SIG-M5 (cell line): ENCODE measurements around the gene ALS2.

Experiments
- DNase-seq: peaks from one replicate; lab custom pipeline; 2025; lab: John Stamatoyannopoulos, UW

Gene ALS2

GRCh38 chr2:201754717-201755415, 25.9 kb downstream of the ALS2 start:
- no peak for DNase-seq

- no peak for DNase-seq
These were observed 29.2 kb downstream of the ALS2 start for GRCh38 chr2:201751566-201751965.

GRCh38 chr2:201746551-201746950, 34.2 kb downstream of the ALS2 start:
- no peak for DNase-seq

GRCh38 chr2:201735486-201735885, 45.2 kb downstream of the ALS2 start:
- no peak for DNase-seq

GRCh38 chr2:201734111-201734510, 46.6 kb downstream of the ALS2 start:
- DNase-seq = no peak

GRCh38 chr2:201733544-201733943, 47.2 kb downstream of the ALS2 start:
- DNase-seq = no peak

- no peak for DNase-seq
These were observed 50.0 kb downstream of the ALS2 start for GRCh38 chr2:201730651-201731285.

- no peak for DNase-seq
These were observed 65.3 kb downstream of the ALS2 start for GRCh38 chr2:201715459-201715858.

GRCh38 chr2:201712726-201713125, 68.0 kb downstream of the ALS2 start:
- DNase-seq = no peak

- no peak for DNase-seq
These were observed 71.0 kb downstream of the ALS2 start for GRCh38 chr2:201709747-201710146.

- DNase-seq = no peak
These were observed 71.7 kb downstream of the ALS2 start for GRCh38 chr2:201709049-201709448.

GRCh38 chr2:201707753-201708152, 73.0 kb downstream of the ALS2 start:
- no peak for DNase-seq

- DNase-seq = no peak
These were observed 73.6 kb downstream of the ALS2 start for GRCh38 chr2:201707142-201707541.

GRCh38 chr2:201704536-201704935, 76.2 kb downstream of the ALS2 start:
- no peak for DNase-seq

- no peak for DNase-seq
These were observed 79.1 kb downstream of the ALS2 start for GRCh38 chr2:201701646-201702045.

- DNase-seq = no peak
These were observed 81.3 kb downstream of the ALS2 start for GRCh38 chr2:201699416-201699815.

GRCh38 chr2:201698588-201699226, 82.0 kb downstream of the ALS2 start, which contains the start of gene MPP4:
Gene MPP4, minus strand, starts transcription at chr2:201698644. Its CDS starts 4,690 bp downstream, at chr2:201693954.
- DNase-seq = no peak

GRCh38 chr2:201697899-201698298, 82.8 kb downstream of the ALS2 start:
- DNase-seq = no peak

GRCh38 chr2:201696151-201696659, 84.5 kb downstream of the ALS2 start:
- no peak for DNase-seq

- no peak for DNase-seq
These were observed 95.6 kb downstream of the ALS2 start for GRCh38 chr2:201685156-201685555.

GRCh38 chr2:201680743-201681142, 100.0 kb downstream of the ALS2 start:
- DNase-seq = no peak

- DNase-seq = no peak
These were observed 102.3 kb downstream of the ALS2 start for GRCh38 chr2:201678401-201678800.

GRCh38 chr2:201675454-201675853, 105.3 kb downstream of the ALS2 start:
- no peak for DNase-seq
